GM21717 (cell line): ENCODE data around the gene MT1E.
"Not testable (repeated sequence)": the region's sequence is repeated elsewhere in the genome, so short reads cannot be mapped to it uniquely, and the experiment has no call there.

ENCODE experiments used
- ATAC-seq: cut with Tn5 transposase; IDR thresholded peaks from one replicate; pipeline ENCODE4 v1.9.1; 2021; ENCODE audit warnings: mild to moderate bottlenecking, moderate library complexity; ENCODE audit not compliant: unreplicated experiment

MT1E gene

GRCh38 chr16:56643080-56643778 lies 17.6 kb downstream of the MT1E start:
- ATAC-seq, result no peak

- no peak for ATAC-seq
These were observed 18.3 kb downstream of the MT1E start for GRCh38 chr16:56643833-56644232.

- no peak for ATAC-seq
These were observed 19.7 kb downstream of the MT1E start for GRCh38 chr16:56645311-56645710.

- ATAC-seq, result no peak
These were observed 20.3 kb downstream of the MT1E start for GRCh38 chr16:56645838-56646237.

- ATAC-seq, result no peak
These were observed 22.3 kb downstream of the MT1E start for GRCh38 chr16:56647641-56648431.

GRCh38 chr16:56649271-56649670 lies 23.7 kb downstream of the MT1E start:
- no peak for ATAC-seq

GRCh38 chr16:56649820-56650219 lies 24.2 kb downstream of the MT1E start:
- no peak for ATAC-seq

GRCh38 chr16:56651586-56651985 lies 26.0 kb downstream of the MT1E start, which contains the start of gene MT1B:
MT1B (plus strand) TSS chr16:56651886; CDS start chr16:56651954, 68 bp downstream.
- ATAC-seq, result no peak

GRCh38 chr16:56652600-56652999 lies 27.0 kb downstream of the MT1E start:
- no peak for ATAC-seq

- no peak for ATAC-seq
These were observed 27.6 kb downstream of the MT1E start for GRCh38 chr16:56653218-56653617.

GRCh38 chr16:56657555-56658326 lies 32.2 kb downstream of the MT1E start, which contains the start of gene MT1F:
MT1F (plus strand) TSS chr16:56657959; CDS start chr16:56658059, 100 bp downstream.
- peak; percentile 52 for ATAC-seq

- no peak for ATAC-seq
These were observed 32.8 kb downstream of the MT1E start for GRCh38 chr16:56658327-56658875.

GRCh38 chr16:56662357-56663354 lies 37.1 kb downstream of the MT1E start:
- no peak for ATAC-seq

- no peak for ATAC-seq
These were observed 38.9 kb downstream of the MT1E start for GRCh38 chr16:56664506-56664905.

- not testable (repeated sequence) for ATAC-seq
These were observed 40.0 kb downstream of the MT1E start for GRCh38 chr16:56665286-56666261.

- ATAC-seq, result no peak
These were observed 42.3 kb downstream of the MT1E start, which contains the start of gene MT1G for GRCh38 chr16:56667581-56668571. MT1G (minus strand) TSS chr16:56668065; CDS start chr16:56667993, 72 bp downstream.
